ENCODE measurements around the gene SAMD1.
A peak's percentile ranks its signal among the peaks of the same experiment; 100 is the strongest.

Gene SAMD1

DNA sequence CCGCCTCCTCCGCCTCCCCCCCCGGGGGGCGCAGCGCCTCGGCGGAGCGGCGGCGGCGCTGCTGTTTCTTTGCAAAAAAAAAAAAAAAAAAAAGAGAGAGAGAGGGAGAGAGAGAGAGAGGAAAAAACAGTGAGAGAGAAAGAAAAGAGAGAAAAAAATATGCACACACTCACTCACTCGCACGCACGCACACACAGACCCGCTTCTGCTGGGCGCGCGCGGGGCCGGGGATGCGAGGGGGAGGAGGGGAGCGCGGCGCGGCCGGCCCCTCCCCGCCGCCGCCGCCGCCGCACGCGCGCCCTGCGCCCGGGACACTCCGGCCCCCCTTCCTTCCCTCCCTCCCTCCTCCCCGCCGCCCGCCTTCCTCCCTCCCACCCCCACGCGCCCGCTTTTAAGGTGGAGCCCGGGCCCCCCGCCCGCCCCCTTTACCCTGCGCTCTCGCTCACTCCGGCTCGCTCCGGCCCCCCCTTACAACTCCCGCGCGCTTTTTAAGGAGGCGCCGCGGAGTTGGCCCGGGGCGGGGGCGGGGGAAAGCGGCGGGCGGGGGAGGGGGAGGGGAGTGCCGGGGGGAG is at the start of gene SAMD1:
TSS of gene SAMD1 (minus strand) at position 243 of the 572 bp plus-strand sequence.
- DNase-seq (ENCODE audit: low read depth, low spot score) = peak; percentile 66

DNA sequence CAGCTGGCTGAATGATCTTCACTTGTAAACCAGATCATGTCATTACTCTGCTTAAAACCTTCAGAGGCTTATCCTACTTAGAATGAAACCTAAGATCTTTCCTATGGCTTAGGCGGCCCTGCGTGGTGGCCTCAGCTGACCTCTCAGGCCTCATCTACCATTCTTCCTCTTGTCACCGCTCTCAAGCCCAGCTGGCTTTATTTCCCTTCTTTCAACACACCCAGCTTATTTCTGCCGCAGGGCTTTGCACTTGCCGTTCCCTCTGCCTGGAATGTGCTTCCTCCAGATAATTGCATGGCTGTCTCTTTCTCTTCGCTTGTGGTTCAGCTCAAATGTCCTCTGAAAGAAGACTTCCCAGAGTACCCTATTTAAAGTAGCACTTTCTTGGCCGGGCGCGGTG is 49.4 kb upstream of the SAMD1 start:
- no peak for DNase-seq (ENCODE audit: low read depth, low spot score)

DNA sequence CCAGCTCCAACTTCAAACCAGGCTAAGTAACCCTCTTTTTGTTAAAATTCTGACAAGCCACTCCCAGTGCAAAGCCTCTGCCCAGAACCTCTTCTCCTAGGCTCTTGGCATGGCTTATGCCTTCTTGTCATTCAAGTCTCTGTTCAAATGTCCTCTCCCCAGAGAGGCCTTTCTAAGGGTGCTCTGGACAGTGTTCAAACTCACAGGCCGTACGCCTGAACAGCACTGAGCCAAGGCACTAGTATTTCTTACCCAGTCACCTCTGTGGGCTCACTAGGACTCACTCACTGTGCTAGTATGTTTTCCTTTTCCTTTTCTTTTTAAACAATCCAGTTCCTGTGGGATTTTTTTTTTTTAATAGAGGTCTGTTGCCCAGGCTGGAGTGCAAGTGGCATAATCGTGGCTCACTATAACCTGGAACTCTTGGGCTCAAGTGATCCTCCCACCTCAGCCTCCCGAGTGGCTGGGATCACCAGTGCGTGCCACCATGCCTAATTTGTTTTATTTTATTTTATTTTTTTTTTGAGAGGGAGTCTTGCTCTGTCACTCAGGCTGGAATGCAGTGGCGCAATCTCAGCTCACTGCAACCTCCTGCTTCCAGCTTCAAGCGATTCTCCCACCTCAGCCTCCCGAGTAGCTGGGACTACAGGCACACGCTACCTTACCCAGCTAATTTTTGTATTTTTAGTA is 48.2 kb upstream of the SAMD1 start:
- DNase-seq (ENCODE audit: low read depth, low spot score) = no peak

DNA sequence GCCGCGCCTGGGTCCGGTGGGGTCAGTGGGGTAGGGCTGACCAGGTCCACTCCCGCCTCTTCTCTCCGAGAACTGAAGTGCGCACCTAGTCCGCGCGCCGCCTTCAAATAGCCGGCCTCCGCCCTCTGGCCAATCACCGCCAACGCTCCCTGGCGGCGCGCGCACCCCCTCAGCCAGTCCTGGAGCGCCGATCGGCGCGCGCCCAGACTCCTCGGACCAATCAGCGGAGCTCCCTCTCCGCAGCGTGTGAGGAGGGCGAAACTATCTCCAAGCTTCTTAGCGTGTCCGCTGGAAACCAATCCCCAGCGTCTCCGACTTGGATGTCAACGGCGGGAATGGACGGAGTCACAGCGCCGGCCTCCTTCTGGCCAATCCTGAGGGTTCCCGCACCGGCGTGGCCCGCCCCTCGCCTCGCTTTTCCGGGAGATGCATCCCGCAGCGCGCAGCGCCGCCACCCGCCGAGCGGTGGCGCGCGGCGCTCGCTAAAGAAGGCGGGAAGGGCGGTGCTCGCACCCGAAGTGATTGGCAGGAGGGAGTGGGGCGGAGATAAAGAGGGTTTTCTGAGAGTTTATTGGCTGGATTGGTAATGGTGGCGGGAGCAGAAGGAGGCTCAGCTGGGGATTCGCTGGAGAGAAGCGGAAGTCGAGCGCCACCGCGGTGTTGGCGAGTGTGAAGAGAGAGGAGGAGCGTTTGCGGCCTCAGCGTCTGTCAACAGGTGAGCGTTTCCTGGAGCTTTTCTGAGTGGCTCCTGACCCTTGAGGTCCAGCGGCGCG is 46.1 kb upstream of the SAMD1 start, which contains the start of gene ASF1B:
TSS of gene ASF1B (minus strand) at position 81 of the 773 bp plus-strand sequence. CDS start 133 bp downstream, outside the sequence.
- peak; percentile 95 for DNase-seq (ENCODE audit: low read depth, low spot score)

DNA sequence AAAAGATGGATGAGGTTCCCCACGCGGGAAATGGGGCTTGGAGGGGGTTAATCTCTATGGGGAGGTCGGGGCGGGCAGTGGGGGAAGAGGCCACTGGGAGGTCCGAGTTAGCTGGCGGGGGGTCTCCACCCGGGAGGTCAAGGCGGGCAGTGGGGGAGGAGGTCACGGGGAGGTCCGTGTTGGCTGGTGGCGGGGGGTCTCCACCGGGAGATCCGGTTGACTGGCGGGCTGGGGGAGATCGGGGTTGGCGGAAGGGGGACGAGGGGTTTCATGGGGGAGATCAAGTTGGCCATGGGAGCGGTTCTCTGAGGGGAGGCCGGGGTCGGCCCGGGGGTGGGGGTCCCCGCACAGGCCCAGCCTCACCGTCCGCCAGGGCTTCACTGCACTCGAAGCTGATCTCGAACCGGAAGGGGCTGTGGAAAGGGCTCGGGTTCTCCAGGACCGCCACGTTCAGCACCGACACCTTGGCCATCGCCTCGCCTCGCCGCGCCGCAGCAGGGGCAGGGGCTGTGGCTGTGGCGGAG is 45.5 kb upstream of the SAMD1 start:
- DNase-seq (ENCODE audit: low read depth, low spot score) = no peak

DNA sequence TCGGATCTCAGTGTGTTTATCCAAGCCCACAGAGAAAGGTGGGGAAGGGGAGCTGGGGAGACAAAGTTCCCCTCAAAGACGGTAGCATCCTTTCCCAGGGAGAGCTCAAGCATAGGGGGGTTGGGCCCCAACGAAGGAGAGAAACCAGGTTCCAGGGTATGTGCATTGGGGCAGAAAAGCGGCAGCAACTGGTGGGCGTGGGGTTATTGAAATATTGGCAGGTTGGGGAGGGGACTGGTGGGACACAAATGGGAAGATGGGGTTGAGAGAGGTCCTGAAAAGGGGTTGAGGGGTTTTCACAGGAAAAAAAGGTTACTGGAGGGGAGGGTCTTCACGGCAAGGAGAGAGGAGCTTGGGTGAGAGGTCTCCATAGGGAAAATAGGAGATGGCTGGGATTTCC is 44.8 kb upstream of the SAMD1 start:
- no peak for DNase-seq (ENCODE audit: low read depth, low spot score)

DNA sequence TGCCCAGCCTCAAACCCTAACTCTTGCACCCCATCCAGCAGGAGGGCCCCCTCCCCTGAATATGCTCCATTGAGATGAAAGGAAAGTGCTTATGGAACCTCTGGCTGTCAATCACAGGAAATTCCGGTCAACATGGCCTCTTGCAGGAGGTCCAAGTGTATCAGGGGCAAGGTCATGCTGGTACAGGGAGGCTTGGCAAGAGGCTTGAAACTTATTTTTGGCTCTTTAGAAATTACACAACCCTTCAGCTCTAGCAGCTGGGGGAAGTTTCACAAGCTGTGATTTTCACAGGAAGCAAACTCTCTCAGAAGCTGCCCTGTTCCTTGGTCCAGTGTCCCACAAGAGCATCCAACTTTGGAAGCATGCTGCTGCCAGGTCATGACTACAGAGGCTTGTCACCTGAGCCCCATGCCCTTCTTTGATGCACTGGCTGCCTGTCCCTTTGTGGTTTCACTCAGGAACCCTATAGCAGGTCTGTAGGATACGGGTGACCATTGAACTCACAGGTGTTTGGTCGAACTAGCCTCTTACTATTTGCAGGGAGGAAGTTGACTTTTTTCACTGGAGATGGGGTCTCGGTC is 37.5 kb upstream of the SAMD1 start:
- no peak for DNase-seq (ENCODE audit: low read depth, low spot score)

DNA sequence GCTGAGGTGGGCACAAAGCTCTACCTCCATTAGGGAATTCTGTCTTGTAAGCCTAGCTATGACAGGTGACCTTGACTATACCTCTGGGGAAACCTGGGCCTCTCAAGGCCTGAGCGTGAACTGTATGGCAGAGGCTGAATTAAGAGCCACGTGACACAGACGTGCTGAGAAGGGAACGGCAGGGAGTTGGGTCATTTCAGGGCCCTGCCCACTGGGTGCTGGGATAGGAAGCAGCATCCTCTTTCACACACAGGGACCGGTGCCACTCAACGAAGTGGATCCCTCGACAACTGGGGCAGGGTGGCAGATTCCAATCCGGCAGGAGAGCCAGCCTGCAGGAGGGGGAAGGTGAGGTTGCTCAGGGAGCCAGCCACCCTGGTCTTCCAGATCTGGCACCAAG is 36.6 kb upstream of the SAMD1 start:
- DNase-seq (ENCODE audit: low read depth, low spot score) = no peak

DNA sequence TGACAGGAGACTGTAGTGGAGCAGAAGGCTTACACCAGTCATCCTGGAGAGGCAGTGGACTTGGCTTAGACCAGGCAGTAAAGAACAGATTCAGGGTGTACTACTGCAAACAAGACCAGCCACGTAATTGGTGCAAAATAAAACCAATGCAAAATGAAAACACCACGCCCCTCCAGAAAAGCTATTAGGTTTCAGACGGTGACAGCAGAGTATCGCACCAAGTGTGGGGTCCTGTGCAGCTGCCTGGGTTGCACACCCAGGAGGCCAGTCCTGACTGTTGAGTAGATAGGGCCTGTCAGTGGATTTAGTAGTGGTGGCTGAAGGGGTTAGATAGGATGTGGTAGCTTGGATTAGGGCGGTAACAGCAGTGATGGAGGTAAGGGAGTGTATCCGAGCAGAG is 32.4 kb upstream of the SAMD1 start:
- DNase-seq (ENCODE audit: low read depth, low spot score) = no peak

DNA sequence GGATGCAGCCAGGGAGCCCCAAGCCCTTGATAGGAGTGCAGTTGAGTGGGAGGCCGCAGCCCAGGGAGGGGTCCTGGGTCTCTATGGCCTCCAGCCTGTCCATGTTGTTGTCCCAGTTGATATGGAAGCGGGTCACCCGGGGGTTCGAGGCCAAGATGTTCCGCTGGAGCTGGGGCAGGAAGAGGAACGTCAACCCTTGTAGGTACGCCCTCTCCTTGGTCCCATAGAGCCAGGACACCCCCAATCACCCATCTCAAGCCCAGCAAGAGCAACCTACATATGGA is 29.9 kb upstream of the SAMD1 start:
- DNase-seq (ENCODE audit: low read depth, low spot score) = no peak

DNA sequence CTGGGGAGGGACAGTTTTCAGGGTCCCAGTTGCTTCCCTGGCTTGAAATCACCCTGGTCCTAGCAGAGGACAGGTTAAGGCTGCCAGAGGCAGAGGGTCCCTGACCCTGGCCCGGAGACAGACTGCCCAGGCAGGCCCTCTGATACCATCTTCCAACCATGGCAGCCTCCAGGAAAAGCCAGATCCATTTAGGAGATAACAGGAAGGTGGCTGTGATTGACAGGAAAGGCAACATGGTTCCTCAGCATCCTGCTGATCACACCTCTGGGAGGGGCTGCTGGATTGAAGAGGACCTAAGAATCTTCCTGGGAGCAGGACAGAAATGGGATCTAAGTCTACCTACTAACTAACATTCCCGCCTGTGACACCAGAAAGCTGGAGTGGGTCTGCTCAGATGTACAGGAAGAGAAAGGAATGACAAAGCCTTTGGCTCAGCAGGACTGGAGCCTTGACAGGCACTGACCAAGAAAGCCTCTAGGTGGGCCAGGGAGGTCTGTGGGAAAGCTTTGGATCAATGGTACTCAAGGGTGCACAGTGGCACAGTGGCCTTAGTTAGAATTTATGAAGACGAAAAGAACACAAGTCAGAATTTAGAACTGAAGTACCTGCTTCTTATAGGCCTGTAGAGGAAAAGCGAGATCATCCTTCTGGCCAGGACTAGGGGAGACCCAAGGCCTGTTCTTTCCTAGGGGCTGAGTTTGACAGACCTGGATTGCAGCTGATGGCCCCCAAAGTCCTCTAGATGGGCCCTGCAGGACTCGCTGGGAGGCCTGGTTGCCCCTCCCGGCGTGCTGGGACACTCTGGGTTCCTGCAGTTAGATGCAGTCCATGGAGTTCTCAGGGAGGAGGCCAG is 29.3 kb upstream of the SAMD1 start:
- no peak for DNase-seq (ENCODE audit: low read depth, low spot score)

DNA sequence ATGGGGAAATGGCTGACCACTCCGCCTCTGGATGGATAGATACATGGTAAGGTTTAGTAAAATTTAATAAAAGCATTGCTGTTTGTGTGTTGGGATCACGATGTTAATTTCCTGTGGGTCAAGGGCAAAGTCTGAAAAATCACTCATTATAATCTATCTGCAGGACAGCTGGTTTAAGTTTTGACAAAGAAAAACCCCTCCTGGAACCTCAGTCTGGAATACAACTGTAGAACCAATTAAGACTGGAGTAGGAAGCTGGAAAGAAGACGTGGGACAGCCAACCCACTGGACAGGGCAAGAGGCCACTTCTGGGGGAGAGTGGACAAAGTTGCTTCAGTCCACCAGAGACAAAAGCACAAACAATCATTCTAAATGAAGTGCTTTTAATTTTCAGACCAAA is 28.6 kb upstream of the SAMD1 start:
- DNase-seq (ENCODE audit: low read depth, low spot score) = no peak

DNA sequence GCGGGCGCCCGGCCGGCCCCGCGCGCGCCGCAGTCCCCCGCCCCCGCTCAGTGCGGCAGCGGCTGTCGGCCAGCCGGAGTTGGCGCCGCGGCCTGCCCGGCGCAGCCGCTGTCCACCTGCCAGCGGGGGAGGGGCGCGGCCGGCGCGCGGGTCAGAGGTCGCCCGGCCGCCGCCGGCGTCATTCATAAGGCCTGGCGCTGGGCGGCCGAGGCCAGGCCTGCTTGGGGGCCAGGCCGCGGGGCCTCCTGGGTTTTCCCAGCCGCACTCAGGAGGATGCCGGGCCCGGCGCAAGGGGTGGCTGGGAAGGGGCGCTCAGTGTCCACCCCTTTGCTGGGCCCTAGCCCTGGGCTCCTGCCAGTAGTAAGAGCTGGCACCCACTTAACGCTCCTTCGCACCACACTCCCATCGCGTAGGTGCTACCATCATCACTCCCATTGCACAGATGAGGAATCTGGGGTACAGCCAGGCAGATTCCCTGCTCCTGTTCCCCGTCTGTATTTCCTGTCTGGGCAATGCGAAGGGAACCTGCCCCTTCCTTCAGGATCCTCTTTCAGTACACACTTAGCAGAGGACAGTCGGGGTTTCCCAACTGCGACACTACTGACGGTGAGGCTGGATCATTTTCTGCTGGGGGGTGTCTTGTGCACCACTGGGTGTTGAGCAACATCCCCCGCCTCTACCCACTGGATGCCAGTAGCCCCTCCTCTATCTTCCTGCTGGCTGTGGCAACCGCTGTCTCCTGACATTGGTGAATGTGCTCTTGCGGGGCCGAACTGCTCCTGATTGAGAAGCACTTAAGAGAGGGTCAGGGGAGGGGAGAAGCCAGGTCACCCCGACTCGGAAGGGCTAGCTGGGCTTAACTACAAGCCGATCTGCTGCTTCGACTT is 27.9 kb upstream of the SAMD1 start:
- DNase-seq (ENCODE audit: low read depth, low spot score) = no peak

DNA sequence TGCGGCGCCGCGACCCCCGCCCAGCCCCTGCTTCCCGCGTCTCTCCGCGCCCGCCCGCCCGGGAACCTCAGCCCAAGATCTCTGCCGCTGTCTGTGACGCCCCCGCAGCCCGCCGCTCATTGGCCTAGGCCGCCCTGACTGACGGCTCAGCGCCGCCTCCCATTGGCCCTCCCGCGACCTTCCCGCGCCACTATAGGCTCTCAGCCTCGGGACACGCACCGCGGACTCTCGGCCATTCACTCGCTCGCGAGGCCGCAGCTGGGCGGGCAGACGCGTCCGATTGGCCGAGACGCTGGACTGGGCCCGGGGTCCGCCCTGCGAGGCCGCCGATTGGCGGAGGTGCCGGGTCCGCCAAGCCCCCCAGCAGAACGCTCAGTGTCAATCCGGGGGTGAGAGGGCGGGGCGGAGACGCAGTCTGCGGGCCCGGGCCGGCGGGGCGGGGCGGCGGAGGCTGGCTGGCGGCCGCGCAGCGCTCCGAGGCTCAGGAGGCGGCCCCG is 27.2 kb upstream of the SAMD1 start, which contains the start of gene PRKACA:
TSS of gene PRKACA (minus strand) at position 95 of the 497 bp plus-strand sequence. CDS start 215 bp downstream, outside the sequence.
- DNase-seq (ENCODE audit: low read depth, low spot score) = peak; percentile 97

DNA sequence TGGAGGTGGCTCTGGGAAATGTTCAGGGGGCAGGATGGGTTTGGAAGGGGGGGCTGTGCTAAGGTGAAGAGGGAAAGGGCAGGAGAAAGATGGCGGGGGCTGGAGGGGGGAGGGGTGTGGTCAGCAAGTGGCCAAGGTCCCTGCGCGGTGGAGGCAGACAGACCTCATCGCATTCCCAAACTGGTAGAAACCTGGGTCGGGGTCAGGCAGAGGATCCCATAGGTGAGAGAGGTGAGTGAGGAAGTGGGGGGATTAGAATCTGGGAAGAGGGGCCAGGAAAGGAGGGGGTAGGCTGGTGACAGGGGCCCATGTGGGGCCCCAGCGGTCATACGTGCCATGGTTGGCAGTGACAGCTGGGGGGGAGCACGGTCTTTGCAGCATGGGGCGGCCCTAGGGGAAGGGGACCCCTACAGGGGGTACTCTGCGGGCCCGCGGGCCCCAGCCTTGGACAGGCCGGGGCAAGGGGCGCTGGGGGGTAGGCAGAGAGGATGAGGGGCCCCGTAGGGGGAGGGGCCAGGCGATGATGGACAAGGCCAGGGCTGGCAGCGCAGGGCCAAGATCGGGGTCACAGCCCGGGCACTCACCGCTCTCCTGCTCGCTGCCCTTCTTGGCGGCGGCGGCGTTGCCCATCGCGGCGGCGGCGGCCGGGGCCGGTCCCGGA is 26.5 kb upstream of the SAMD1 start:
- no peak for DNase-seq (ENCODE audit: low read depth, low spot score)

DNA sequence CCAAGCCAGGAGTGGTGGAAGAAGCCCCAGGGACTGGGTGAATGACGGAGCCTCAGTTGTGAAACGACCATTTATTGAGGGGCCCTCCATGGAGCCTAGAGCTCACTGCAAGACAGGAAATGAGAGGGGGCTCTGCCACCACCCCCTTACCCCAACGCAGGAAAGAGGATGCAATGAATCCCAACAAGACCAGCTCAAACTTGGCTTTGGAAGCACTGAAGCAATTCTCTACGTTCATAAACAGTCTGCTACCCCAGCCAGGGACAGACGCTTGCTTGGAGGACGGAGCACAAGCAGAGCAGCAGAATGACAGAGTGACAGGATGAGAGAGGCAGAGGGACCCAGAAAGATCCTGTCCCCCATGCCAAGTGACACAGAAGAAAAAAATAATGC is 26.0 kb upstream of the SAMD1 start:
- no peak for DNase-seq (ENCODE audit: low read depth, low spot score)

DNA sequence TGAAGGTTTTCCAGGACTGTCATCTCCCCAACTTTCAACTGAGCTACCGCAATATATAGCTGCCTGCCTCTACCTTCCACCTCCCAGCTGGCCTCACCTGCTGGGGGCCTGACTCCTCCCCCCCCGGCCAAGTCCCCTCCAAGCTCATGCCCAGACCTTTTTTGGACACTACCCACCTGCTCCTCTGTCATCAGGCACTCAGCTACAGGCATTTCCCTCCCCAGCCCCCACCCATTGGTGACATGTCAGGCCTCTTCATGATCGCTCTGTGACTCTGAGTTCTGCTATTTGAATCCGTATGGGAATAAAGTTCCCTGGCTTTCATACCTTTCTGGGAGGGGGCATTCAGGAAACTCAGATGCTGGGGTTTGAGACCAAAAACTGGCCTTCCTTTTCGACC is 25.2 kb upstream of the SAMD1 start:
- no peak for DNase-seq (ENCODE audit: low read depth, low spot score)

DNA sequence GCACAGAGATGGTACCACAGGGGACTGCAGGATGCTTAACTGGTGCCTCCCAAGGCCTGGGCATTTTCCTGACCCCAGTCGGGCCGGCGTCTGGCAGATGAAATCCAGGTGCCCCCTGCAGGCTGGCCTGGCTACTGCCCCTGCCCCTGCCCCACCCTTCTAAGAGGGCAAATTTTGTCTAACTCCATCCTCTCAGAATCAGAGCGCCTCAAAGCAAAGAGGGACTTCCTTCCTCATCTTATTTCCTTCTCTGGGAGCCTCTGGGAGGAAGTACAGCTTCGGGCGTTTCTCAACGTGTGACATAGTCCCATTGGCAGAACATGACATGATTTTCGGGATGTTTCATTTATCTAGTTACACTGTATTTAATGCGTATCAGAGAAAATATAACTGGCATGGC is 24.3 kb upstream of the SAMD1 start:
- no peak for DNase-seq (ENCODE audit: low read depth, low spot score)

DNA sequence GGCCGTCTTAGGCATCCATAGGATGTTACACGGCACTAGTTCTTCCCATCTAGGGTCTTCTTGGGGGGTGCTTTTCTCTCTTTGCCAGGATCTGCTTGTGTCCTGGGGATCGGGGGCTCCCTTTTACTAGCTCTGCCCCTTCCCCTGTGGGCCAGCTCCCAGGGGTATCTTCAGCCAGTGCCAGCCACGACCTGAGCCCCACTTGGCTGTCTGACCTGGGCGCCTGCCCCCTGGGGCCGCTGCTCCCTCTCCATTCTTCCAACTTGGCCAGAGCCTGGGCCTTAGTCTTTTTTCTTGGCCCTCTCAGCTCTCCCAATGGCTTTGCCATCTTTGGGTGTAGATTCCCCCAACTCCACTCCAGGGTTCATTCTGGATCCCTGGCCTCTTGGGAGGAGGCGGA is 23.9 kb upstream of the SAMD1 start:
- DNase-seq (ENCODE audit: low read depth, low spot score) = no peak

Data from activated CD4-positive, CD25-positive, alpha-beta regulatory T cell treated with anti-CD3 and anti-CD28 coated beads, Interleukin-2, amount 50 U/mL, for 16 hours (primary cell).